Activated CD8-positive, alpha-beta memory T cell treated with anti-CD3 and anti-CD28 coated beads, Interleukin-2, amount 50 U/mL, for 24 hours (primary cell): ENCODE data around the gene CITED2.
A peak's percentile ranks its signal among the peaks of the same experiment; 100 is the strongest.

Experiments
- DNase-seq: peaks from one replicate; pipeline ENCODE4 v3.0.0-alpha.2; 2020; ENCODE audit errors: extremely low read depth

The CITED2 gene

GRCh38 chr6:139330306-139330705 lies 44.1 kb downstream of the CITED2 start:
- DNase-seq, result no peak

- no peak for DNase-seq
Measured at GRCh38 chr6:139329224-139329623, 45.2 kb downstream of the CITED2 start.

- no peak for DNase-seq
Measured at GRCh38 chr6:139327038-139327437, 47.4 kb downstream of the CITED2 start.

GRCh38 chr6:139325686-139326085 lies 48.8 kb downstream of the CITED2 start:
- no peak for DNase-seq

- no peak for DNase-seq
Measured at GRCh38 chr6:139325125-139325524, 49.3 kb downstream of the CITED2 start.

- no peak for DNase-seq
Measured at GRCh38 chr6:139324301-139324555, 50.2 kb downstream of the CITED2 start.

- peak; percentile 69 for DNase-seq
Measured at GRCh38 chr6:139323511-139324300, 50.7 kb downstream of the CITED2 start.
